ACC112 (cell line): ENCODE measurements around the gene ALDH2.

Experiments used
- H2AFZ ChIP-seq: fragments of 200-600 bp; sonication (generic); one replicate; pipeline ENCODE4 v1.6.0; 2017; ENCODE audit warnings: antibody characterized with exemption, low read length; ENCODE audit not compliant: unreplicated experiment
- H3K27ac ChIP-seq: fragments of 200-600 bp; sonication (generic); 2 replicates; pipeline ENCODE4 v1.5.1; 2014; ENCODE audit warnings: low read depth, mild to moderate bottlenecking, antibody characterized with exemption, low read length, moderate library complexity
- H3K27me3 ChIP-seq: fragments of 200-600 bp; sonication (generic); 2 replicates; pipeline ENCODE4 v1.6.1; 2014; ENCODE audit warnings: mild to moderate bottlenecking, antibody characterized with exemption, low read length, moderate library complexity, mixed read lengths; ENCODE audit not compliant: insufficient read depth
- H3K36me3 ChIP-seq: fragments of 200-600 bp; sonication (generic); 2 replicates; pipeline ENCODE4 v1.6.1; 2016; ENCODE audit warnings: mild to moderate bottlenecking, antibody characterized with exemption, low read length, moderate library complexity, mixed read lengths; ENCODE audit not compliant: insufficient read depth
- H3K4me1 ChIP-seq: fragments of 200-600 bp; sonication (generic); one replicate; pipeline ENCODE4 v1.6.1; 2016; ENCODE audit warnings: low read length, mixed read lengths; ENCODE audit not compliant: insufficient read depth, unreplicated experiment, control insufficient read depth
- H3K4me3 ChIP-seq: fragments of 200-600 bp; sonication (generic); 2 replicates; pipeline ENCODE4 v1.5.1; 2014; ENCODE audit warnings: mild to moderate bottlenecking, low read depth, low read length
- H3K79me2 ChIP-seq: fragments of 200-600 bp; sonication (generic); one replicate; pipeline ENCODE4 v1.6.0; 2016; ENCODE audit warnings: low read length; ENCODE audit not compliant: control insufficient read depth, unreplicated experiment, insufficient read depth

The ALDH2 gene

DNA sequence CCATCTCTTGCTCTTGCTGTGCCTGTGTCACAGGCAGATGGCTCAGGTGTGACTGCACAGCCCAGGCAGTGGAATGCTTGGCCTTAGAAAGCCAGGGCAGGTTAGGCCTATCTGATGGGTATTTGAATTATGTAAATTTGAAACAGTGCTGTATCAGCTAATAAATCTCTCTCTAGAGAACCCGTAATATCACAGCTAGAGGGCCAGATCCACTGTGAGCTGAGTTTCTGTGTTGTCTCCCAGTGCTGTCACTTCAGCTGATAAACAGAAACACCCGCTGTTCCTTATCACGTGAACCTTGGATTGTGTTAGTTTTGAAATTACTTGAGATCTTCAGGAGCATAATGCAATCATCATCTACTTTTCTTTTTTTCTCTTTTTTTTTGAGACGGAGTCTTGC, 21.5 kb upstream of the ALDH2 start:
- Histone ChIP-seq H3K36me3 (peaks cover 9% of the 10 kb centered on the region; the same call in 1 of the 2 replicates), H3K27me3 (no peaks in the 10 kb centered on the region), H3K79me2 (no peaks in the 10 kb centered on the region), H3K4me1 (peaks cover 6% of the 10 kb centered on the region), H3K27ac (no peak overlapping the region), H2AFZ (no peak overlapping the region), H3K4me3 (no peak overlapping the region)

DNA sequence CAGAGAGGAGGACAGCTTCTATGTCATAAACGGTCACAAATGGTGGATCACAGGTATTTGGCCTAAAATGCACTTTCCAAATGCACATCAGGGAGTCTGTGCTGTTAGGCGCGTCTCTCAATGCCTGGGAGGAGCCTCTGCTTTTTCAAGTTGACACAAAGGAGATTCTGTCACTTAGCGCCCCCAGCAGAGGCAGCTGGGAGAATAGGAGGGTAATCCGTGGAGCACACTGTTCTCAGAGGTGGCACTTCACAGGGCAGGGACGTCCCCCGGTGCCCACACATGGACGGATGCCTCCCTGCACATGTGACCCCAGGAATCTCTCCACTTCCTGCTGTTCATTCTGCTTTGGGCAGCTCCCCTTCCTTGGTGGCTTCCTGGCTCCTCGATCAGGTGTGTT, 19.4 kb upstream of the ALDH2 start:
- Histone ChIP-seq H2AFZ (no peak overlapping the region), H3K27me3 (no peaks in the 10 kb centered on the region), H3K36me3 (peaks cover 9% of the 10 kb centered on the region; the same call in 1 of the 2 replicates), H3K79me2 (no peaks in the 10 kb centered on the region), H3K27ac (no peak overlapping the region), H3K4me3 (no peak overlapping the region), H3K4me1 (no peaks in the 10 kb centered on the region)

DNA sequence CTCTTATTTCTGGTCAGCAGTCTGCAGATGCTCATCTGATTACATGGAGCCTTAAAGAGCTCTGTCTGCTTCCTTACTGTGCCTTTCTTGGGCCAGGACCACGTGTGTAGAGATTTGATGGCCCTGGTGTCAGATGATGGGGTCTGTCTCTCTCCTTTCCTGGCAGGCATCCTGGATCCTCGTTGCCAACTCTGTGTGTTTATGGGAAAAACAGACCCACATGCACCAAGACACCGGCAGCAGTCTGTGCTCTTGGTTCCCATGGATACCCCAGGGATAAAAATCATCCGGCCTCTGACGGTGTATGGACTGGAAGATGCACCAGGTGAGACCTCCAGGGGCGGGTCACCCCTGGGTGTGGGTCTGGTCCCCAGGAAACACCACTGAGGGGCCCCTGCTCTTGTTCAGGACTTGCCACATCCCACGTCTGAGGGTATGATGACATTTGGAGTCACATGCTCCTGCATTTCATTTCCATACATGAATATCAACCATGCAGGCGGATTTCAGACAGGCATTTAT, 18.5 kb upstream of the ALDH2 start:
- H2AFZ ChIP-seq: no peak overlapping the region
- H3K27ac ChIP-seq: no peak overlapping the region
- peaks cover 9% of the 10 kb centered on the region; the same call in 1 of the 2 replicates for H3K36me3 ChIP-seq

DNA sequence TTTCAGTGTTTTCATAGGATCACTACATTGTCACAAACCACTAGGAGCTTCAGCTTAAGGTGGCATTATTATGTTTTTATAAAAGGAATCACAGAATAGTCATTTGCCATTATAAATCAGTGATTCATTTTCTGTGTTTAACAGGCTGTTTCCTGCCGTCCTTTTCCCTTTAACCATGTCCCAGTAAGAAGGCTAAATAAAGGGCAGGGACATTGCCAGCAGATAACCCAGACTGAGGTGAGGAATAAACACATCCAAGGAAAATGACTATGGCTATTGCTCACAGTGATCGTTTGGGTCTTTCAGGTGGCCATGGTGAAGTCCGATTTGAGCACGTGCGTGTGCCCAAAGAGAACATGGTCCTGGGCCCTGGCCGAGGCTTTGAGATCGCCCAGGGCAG, 17.9 kb upstream of the ALDH2 start:
- no peak overlapping the region for H3K4me3 ChIP-seq
- H2AFZ ChIP-seq: no peak overlapping the region
- no peaks in the 10 kb centered on the region for H3K79me2 ChIP-seq
- H3K27ac ChIP-seq: no peak overlapping the region
- H3K36me3 ChIP-seq: peaks cover 9% of the 10 kb centered on the region; the same call in 1 of the 2 replicates
- H3K27me3 ChIP-seq: no peaks in the 10 kb centered on the region
- no peaks in the 10 kb centered on the region for H3K4me1 ChIP-seq

More for the DNA sequence above, 18.5 kb upstream of the ALDH2 start:
- Histone ChIP-seq H3K79me2 (no peaks in the 10 kb centered on the region), H3K4me1 (no peaks in the 10 kb centered on the region), H3K27me3 (no peaks in the 10 kb centered on the region), H3K4me3 (no peak overlapping the region)

DNA sequence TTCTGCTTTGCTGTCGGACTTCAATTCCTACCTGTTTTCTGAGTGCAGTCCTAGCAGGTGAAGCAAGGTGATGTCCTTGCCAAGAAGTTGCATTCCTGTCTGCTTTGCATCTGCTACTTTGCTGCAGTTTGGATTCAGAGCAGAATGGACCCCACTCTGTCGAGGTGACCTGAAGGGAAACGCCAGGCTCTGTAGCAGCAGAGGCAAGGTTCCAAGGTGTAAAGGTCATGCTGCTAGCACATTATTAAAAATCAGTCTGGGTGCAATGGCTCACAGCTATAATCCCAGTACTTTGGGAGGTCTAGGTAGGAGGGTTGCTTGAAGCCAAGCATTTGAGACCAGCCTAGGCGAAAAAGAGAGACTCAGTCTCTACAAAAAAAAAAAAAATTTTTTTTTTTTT, 17.3 kb upstream of the ALDH2 start:
- H3K27ac ChIP-seq: no peak overlapping the region
- no peaks in the 10 kb centered on the region for H3K27me3 ChIP-seq
- H3K79me2 ChIP-seq: no peaks in the 10 kb centered on the region
- H3K4me1 ChIP-seq: no peaks in the 10 kb centered on the region
- no peak overlapping the region for H2AFZ ChIP-seq
- peaks cover 9% of the 10 kb centered on the region; the same call in 1 of the 2 replicates for H3K36me3 ChIP-seq
- H3K4me3 ChIP-seq: no peak overlapping the region

DNA sequence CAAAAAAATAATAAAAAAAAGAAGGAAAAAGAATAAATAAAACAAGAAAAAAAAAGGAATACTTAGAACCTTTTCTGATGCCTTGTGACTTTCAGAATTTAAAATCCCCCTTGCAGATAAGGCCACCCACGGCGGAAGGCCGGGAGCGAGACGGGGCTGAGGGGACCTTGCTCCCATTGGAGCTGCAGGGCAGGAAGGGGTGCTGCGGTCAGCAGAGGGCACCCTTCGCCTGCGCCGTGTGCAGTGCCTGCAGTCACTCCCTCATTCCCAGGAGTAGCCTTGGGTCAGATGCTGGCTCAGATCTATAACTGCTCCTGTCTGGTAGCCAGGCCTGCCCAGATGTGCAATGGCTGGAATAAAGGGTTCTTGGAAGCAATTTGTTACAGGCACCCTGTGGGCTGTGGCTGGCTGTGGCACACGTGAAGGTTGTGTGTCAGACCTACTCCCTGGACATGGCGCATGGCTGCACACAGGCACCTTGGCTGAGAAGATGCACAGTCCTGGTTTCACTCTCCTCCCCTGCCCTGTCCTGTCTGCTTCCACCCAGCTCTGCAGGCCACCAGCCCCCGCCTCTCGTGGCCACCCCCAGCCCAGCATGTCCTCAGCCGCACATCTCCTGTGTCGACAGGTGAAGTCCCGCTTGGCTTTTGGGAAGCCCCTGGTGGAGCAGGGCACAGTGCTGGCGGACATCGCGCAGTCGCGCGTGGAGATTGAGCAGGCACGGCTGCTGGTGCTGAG, 13.4 kb upstream of the ALDH2 start:
- Histone ChIP-seq H3K27me3 (no peaks in the 10 kb centered on the region), H3K36me3 (0 out of 2 replicates have a peak, but pooled peaks cover 2% of the 10 kb centered on the region), H3K4me1 (no peaks in the 10 kb centered on the region), H3K79me2 (no peaks in the 10 kb centered on the region), H2AFZ (no peak overlapping the region), H3K4me3 (no peak overlapping the region), H3K27ac (no peak overlapping the region)

DNA sequence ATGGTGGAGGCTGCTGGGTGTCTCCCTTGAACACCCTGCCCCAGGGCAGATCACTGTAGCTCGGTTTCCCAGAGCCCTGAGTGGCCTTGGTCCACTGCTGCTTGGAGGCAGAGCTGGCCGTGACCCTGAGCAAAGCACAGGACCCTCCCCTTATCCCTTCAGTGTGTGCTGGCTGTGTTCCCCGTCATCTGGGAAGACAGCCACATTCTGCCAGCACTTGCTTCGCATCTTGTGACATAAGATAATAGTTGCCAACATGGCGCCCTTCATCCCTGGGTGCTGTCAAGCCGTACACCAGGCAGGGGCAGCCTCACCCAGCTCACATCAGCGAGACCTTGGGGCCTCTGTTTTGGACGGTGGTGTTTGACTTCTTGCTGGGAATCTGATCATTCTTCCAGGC, 12.1 kb upstream of the ALDH2 start:
- no peaks in the 10 kb centered on the region for H3K4me1 ChIP-seq
- H3K4me3 ChIP-seq: no peak overlapping the region
- H3K27me3 ChIP-seq: no peaks in the 10 kb centered on the region
- no peaks in the 10 kb centered on the region for H3K36me3 ChIP-seq
- no peaks in the 10 kb centered on the region for H3K79me2 ChIP-seq
- no peak overlapping the region for H3K27ac ChIP-seq
- no peak overlapping the region for H2AFZ ChIP-seq

DNA sequence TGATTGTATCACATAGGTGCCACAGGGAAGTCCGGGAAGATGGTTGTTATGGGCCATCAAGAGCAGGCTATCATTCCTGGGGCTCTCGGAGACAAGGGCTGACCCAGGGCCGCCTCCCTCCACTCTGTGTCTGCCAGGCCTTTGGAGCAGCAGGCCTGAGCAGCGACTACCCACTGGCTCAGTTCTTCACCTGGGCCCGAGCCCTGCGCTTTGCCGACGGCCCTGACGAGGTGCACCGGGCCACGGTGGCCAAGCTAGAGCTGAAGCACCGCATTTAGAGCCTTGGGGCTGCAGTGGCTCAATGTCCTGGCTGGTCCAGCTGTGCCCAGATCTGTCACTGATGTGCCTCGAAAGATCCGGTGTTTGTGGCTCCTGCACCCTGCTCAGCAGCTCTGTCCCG, 10.5 kb upstream of the ALDH2 start:
- H3K27me3 ChIP-seq: no peaks in the 10 kb centered on the region
- no peaks in the 10 kb centered on the region for H3K79me2 ChIP-seq
- no peak overlapping the region for H2AFZ ChIP-seq
- no peak overlapping the region for H3K4me3 ChIP-seq
- H3K4me1 ChIP-seq: no peaks in the 10 kb centered on the region
- H3K36me3 ChIP-seq: no peaks in the 10 kb centered on the region
- no peak overlapping the region for H3K27ac ChIP-seq

DNA sequence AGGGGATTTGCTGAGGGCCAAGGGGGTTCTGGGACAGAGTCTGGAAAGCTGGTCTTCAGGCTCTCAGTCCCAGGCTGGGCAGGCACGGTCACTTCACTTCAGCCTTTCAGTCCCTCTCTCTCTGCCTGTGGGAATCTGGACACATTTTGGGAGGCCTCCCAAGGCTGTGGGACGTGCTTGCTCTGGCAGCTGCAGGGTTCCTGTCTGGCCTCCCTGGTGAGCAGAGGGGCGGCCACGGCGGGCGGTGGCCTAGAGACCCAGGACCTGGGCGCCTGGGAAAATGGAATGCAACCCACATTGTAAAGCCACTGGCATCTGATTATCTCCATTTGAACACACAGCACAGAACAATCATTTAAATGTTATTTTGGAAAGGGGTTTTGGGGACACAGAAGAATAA, 10.1 kb upstream of the ALDH2 start:
- no peaks in the 10 kb centered on the region for H3K27me3 ChIP-seq
- no peak overlapping the region for H3K27ac ChIP-seq
- no peaks in the 10 kb centered on the region for H3K79me2 ChIP-seq
- H3K4me1 ChIP-seq: no peaks in the 10 kb centered on the region
- no peaks in the 10 kb centered on the region for H3K36me3 ChIP-seq
- H2AFZ ChIP-seq: no peak overlapping the region
- H3K4me3 ChIP-seq: no peak overlapping the region

DNA sequence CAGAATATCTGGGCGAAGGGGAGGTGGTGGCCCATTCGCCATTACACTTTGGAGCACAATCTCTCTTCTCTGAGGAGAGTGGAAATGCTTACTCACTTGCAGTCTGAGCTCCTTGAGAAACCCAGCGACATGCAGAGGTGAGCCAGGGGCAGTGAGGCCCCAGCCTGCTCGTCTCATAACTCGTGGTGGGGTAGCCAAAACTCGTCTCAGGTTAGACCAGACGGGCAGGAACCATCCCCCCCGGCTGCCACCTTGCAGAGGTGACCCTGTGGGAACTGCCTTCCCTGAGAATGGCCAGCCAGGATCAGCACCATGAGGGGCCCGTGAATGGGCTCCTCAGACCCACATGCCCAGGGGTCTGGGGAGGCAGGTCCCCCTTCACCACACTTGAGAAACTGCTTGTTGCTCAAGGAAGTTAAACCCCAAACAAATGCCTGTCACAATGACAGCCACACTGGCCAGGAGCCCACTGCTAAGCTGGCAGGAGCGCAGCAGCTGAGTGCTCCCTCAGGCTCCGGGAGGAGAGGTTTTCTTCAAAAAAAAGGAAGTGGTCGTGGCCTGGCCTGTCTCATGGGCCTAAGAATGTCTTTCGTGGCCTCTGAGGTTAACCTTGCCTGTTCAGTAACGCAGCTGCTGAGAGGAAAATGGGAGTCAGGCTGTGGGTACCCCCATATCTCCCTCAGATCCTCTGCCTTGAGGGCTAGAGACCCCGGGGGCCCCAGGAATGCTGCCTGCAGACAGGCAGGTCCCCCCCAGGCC, 9.2 kb upstream of the ALDH2 start:
- no peak overlapping the region for H2AFZ ChIP-seq

More for the DNA sequence above, 9.2 kb upstream of the ALDH2 start:
- no peaks in the 10 kb centered on the region for H3K4me1 ChIP-seq
- no peaks in the 10 kb centered on the region for H3K27me3 ChIP-seq
- no peaks in the 10 kb centered on the region for H3K79me2 ChIP-seq
- no peaks in the 10 kb centered on the region for H3K36me3 ChIP-seq
- H3K4me3 ChIP-seq: no peak overlapping the region
- no peak overlapping the region for H3K27ac ChIP-seq
